SH-SY5Y (cell line): ENCODE measurements around the gene CLSTN2.

Experiments used
- GATA2 ChIP-seq: IDR thresholded peaks from 2 replicates; pipeline ENCODE4 v1.6.1; 2011; ENCODE audit warnings: mild to moderate bottlenecking, low read depth, low read length
- GATA3 ChIP-seq: IDR thresholded peaks from 2 replicates; pipeline ENCODE4 v1.6.1; 2011; ENCODE audit warnings: low read depth, mild to moderate bottlenecking, low read length, moderate library complexity

GRCh38 chr3:140557476-140557875, 622.5 kb downstream of the CLSTN2 start:
- no peak for TF ChIP-seq GATA2
- no peak for TF ChIP-seq GATA3
